SW 1271 (cell line): ENCODE measurements around the gene CD274.
"Not testable (repeated sequence)": the region's sequence is repeated elsewhere in the genome, so short reads cannot be mapped to it uniquely, and the experiment has no call there.

Experiments
- DNase-seq, 2 experiments: peaks; one replicate each; lab custom pipeline; 2025; lab: John Stamatoyannopoulos, UW

CD274 gene

GRCh38 chr9:5450359-5451091 lies at the start of gene CD274:
Gene CD274, plus strand, starts transcription at chr9:5450542. Its CDS starts 5,572 bp downstream, at chr9:5456114.
- DNase-seq = peak; percentile 46 to 49

GRCh38 chr9:5402217-5402616 lies 48.1 kb upstream of the CD274 start:
- no peak for DNase-seq

GRCh38 chr9:5408596-5408995 lies 41.7 kb upstream of the CD274 start:
- no peak for DNase-seq

GRCh38 chr9:5416953-5417352 lies 33.4 kb upstream of the CD274 start:
- DNase-seq = no peak

- no peak for DNase-seq
Measured at GRCh38 chr9:5418481-5418880, 31.9 kb upstream of the CD274 start.

- no peak for DNase-seq
Measured at GRCh38 chr9:5419987-5420386, 30.4 kb upstream of the CD274 start.

GRCh38 chr9:5421163-5421562 lies 29.2 kb upstream of the CD274 start:
- no peak for DNase-seq

- no peak for DNase-seq
Measured at GRCh38 chr9:5422276-5422675, 28.1 kb upstream of the CD274 start.

- DNase-seq = peak in 1 of 2 experiments; percentile 3
Measured at GRCh38 chr9:5425006-5425628, 25.2 kb upstream of the CD274 start.

- DNase-seq = no peak
Measured at GRCh38 chr9:5427005-5427404, 23.3 kb upstream of the CD274 start.

GRCh38 chr9:5428172-5428571 lies 22.2 kb upstream of the CD274 start:
- DNase-seq = no peak

GRCh38 chr9:5428794-5429528 lies 21.4 kb upstream of the CD274 start:
- no peak for DNase-seq

- DNase-seq = no peak
Measured at GRCh38 chr9:5429873-5430564, 20.3 kb upstream of the CD274 start.

- no peak for DNase-seq
Measured at GRCh38 chr9:5430912-5431311, 19.4 kb upstream of the CD274 start.

GRCh38 chr9:5432890-5433289 lies 17.5 kb upstream of the CD274 start:
- not testable (repeated sequence) for DNase-seq

- not testable (repeated sequence) for DNase-seq
Measured at GRCh38 chr9:5433328-5433727, 17.0 kb upstream of the CD274 start.

- not testable (repeated sequence) for DNase-seq
Measured at GRCh38 chr9:5433841-5434810, 16.2 kb upstream of the CD274 start.

GRCh38 chr9:5435912-5436311 lies 14.4 kb upstream of the CD274 start:
- no peak for DNase-seq

- no peak for DNase-seq
Measured at GRCh38 chr9:5436441-5436840, 13.9 kb upstream of the CD274 start.

- DNase-seq = peak; percentile 27 to 63
Measured at GRCh38 chr9:5437254-5438216, 12.8 kb upstream of the CD274 start, which contains the start of gene PLGRKT. Gene PLGRKT, minus strand, starts transcription at chr9:5437925. Its CDS starts 5,948 bp downstream, at chr9:5431977.
